Measurements from ENCODE around the gene CCDC71. TPM values are rescaled to one million over a fixed set of nuclear protein-coding genes. Genes with fewer than 3 reads are reported as not detected.
A peak's percentile ranks its signal among the peaks of the same experiment; 100 is the strongest.

The CCDC71 gene
- total and polyA plus RNA-seq, 2 donors (not counting 1 experiment from before 2014, with no cell fraction given), result 15.6 to 30.0 TPM

DNA sequence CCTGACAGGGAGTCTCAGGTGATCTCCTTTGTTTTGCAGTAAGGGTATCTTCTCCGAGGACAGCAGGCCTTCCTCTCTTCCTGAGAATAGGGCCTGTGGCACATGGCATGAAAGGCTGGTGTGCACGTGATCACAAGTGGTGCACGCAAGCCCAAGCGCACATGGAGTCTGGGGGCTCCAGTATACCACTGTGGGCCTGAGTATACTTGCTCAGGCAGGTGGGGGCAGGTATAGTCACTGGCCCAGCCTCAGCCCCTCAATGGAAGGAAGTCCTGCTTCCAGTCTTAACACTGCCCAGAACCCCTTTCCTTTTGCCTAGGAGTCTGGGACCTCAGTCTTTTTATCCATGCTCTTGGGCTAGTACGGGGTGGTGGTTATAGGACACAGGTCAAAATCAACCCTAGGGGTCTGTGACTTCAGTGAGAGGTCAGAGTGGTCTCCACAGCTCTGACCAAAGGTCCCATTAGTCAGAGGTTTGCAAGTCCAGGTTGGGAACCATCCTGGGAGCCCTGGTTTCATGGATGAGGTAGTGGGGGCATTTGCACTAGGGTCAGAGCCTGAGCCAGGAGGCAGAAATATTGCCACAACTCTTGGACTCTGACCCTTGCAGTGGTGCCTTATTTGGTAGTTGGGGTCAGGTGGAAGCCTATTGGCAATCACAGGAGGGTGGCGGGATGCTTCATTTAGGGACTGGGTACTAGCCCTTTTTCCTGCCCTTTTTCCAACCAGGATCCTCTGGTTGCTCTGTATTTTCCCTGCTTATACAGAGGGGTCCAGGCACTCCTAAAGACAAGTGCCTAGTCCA lies 823 bp upstream of the CCDC71 start:
- ChIA-PET POLR2A (no interaction called here), CTCF (interaction anchor here (0.5 to 1.5 kb wide), 3 partner anchors 11 to 282 kb away, joined by 3 to 4 read pairs (median 3); partner anchors contain the start of gene NICN1)
- Mint-ChIP-seq H3K4me1 (peaks cover 28% of the 10 kb centered on the region), H3K9me3 (ENCODE audit: insufficient read depth) (no peaks in the 10 kb centered on the region), H3K27ac (peak overlapping the region; percentile 94), H3K4me3 (peak overlapping the region; percentile 90), H3K27me3 (peaks cover 7% of the 10 kb centered on the region)
- Histone ChIP-seq H3K9me3 (ENCODE audit: control extremely low read depth in 1 of 3, control insufficient read depth in 2 of 3, insufficient read depth in 1 of 3, low read length in 2 of 3) (peaks cover 0 to 12% (median 4%) of the 10 kb centered on the region in 3 donors), H3K9ac (ENCODE audit: low read length) (peak overlapping the region; percentile 91), H3K36me3 (replicated peaks in 1 of 2; ENCODE audit: control extremely low read depth in 1 of 2, control insufficient read depth in 1 of 2, extremely low read depth in 1 of 2, insufficient read depth in 2 of 2, low read length in 1 of 2) (peaks cover 3 to 18% of the 10 kb centered on the region in 2 experiments), H2AFZ (ENCODE audit: insufficient read depth, low read depth, low read length, poor library complexity, severe bottlenecking) (peak overlapping the region; percentile 91), H3K4me1 (ENCODE audit: control insufficient read depth in 2 of 2, insufficient read depth in 2 of 2, low read length in 2 of 2) (peaks cover 32 to 39% of the 10 kb centered on the region in 2 donors), H3K27me3 (replicated peaks in 1 of 4; ENCODE audit: control extremely low read depth in 1 of 4, control insufficient read depth in 3 of 4, insufficient read depth in 4 of 4, low read length in 3 of 4) (peaks cover 0 to 7% (median 1%) of the 10 kb centered on the region in 4 experiments), H3K27ac (ENCODE audit: low read length in 2 of 2) (no peak overlapping the region), H4K20me1 (ENCODE audit: control insufficient read depth, insufficient read depth, low read length, poor library complexity, severe bottlenecking) (peaks cover 7% of the 10 kb centered on the region), H3K4me3 (ENCODE audit: control extremely low read depth in 1 of 5, extremely low read depth in 1 of 5, insufficient read depth in 1 of 5, low read depth in 2 of 5, low read length in 4 of 5) (peak overlapping the region in 4 of 5 experiments; percentile 42 to 97 (median 86)), H3K4me2 (replicated peaks; ENCODE audit: low read depth, low read length, poor library complexity, severe bottlenecking) (peak overlapping the region; percentile 98), H3K79me2 (ENCODE audit: control insufficient read depth, insufficient read depth, low read length) (peaks cover 25% of the 10 kb centered on the region)
- WGBS (ENCODE audit: insufficient coverage), result 98% methylated on average over 4 of the region's 6 CpGs
- ATAC-seq (ENCODE audit: low read depth), result no peak
- DNase-seq, result no peak
- TF ChIP-seq EZH2 (IDR thresholded peaks at IDR 0.05; ENCODE audit: borderline replicate concordance, insufficient read depth, low read depth, low read length, poor library complexity, severe bottlenecking), result no peak
- TF ChIP-seq, protein P1, sequence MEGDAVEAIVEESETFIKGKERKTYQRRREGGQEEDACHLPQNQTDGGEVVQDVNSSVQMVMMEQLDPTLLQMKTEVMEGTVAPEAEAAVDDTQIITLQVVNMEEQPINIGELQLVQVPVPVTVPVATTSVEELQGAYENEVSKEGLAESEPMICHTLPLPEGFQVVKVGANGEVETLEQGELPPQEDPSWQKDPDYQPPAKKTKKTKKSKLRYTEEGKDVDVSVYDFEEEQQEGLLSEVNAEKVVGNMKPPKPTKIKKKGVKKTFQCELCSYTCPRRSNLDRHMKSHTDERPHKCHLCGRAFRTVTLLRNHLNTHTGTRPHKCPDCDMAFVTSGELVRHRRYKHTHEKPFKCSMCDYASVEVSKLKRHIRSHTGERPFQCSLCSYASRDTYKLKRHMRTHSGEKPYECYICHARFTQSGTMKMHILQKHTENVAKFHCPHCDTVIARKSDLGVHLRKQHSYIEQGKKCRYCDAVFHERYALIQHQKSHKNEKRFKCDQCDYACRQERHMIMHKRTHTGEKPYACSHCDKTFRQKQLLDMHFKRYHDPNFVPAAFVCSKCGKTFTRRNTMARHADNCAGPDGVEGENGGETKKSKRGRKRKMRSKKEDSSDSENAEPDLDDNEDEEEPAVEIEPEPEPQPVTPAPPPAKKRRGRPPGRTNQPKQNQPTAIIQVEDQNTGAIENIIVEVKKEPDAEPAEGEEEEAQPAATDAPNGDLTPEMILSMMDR (IDR thresholded peaks at IDR 0.05), result no peak
- intact Hi-C loops (cut with micrococcal nuclease), result loop anchor here (1.0 to 2.0 kb wide), 2 partner anchors 46 to 63 kb away; partner anchors contain the start of genes QARS1 and USP19

All from B cell (primary cell).